Skeletal muscle satellite cell (primary cell): Measurements from ENCODE around the gene RPL37.
"Not testable (repeated sequence)": the region's sequence is repeated elsewhere in the genome, so short reads cannot be mapped to it uniquely, and the experiment has no call there.

Source experiments
- H3K27me3 ChIP-seq: 2 replicates; pipeline ENCODE4 v1.7.0; 2013; ENCODE audit warnings: low read length; ENCODE audit not compliant: control insufficient read depth, insufficient read depth
- H3K36me3 ChIP-seq: 2 replicates; pipeline ENCODE4 v1.7.0; 2013; ENCODE audit warnings: mild to moderate bottlenecking, control low read depth, low read length; ENCODE audit not compliant: insufficient read depth
- H3K4me1 ChIP-seq: 2 replicates; pipeline ENCODE4 v1.7.0; 2013; ENCODE audit warnings: low read length; ENCODE audit not compliant: control insufficient read depth, insufficient read depth
- H3K4me2 ChIP-seq: 2 replicates; pipeline ENCODE4 v1.7.0; 2013; ENCODE audit warnings: mild to moderate bottlenecking, low read length
- H3K4me3 ChIP-seq: 2 replicates; pipeline ENCODE4 v1.7.0; 2013; ENCODE audit warnings: low read length
- H3K9ac ChIP-seq: 2 replicates; pipeline ENCODE4 v1.7.0; 2013; ENCODE audit warnings: mild to moderate bottlenecking, low read depth, low read length, moderate library complexity
- H3K9me3 ChIP-seq: replicated peaks from 2 replicates; pipeline ENCODE4 v1.7.0; 2013; ENCODE audit warnings: mild to moderate bottlenecking, control low read depth, low read length

Gene RPL37

DNA sequence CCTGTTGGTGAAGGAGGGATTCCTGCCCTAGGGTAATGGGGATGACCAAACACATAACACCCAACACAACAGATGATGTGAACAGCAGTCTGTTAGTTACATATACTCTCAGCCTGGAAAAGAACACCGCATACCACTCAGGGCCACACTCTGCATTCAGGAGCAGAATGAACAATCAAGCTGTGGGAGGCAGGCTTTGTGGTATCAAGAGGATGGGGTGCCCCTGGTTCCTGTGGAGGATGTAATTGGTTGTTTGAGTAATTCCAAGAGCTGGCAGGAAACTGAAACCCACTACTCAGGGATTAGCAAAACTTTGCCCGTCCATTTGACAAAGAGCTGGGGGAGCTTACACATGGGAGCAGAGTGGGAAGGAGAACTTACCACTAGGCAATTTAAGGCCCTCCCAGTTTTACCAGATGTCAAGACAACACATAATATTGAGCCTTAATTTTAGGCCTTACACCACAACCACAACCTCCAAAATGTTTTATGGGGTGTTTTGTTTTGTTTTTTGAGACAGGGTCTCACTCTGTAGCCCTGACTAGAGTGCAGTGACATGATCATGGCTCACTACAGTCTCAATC is 21.2 kb downstream of the RPL37 start:
- Histone ChIP-seq H3K36me3 (no peaks in the 10 kb centered on the region), H3K27me3 (no peaks in the 10 kb centered on the region), H3K9me3 (no peaks in the 10 kb centered on the region), H3K4me2 (no peak overlapping the region), H3K4me3 (no peak overlapping the region), H3K4me1 (peaks cover 1% of the 10 kb centered on the region), H3K9ac (no peak overlapping the region)

DNA sequence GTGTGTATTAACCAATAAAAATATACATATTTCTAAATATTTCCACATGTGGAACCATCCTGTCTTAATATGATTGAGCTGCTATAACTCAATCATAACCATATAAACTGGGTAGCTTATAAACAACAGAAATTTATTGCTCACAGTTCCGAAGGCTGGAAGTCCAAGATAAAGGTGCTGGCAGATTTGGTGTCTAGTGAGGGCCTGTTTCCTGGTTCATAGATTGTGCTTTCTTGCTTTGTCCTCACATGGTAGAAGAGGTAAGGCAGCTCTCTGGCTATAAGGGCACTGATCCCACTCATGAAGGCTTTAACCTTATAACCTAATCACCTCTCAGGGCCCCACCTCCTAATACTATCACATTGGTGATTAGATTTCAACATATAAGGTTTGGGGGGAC is 22.9 kb downstream of the RPL37 start:
- no peak overlapping the region for H3K4me2 ChIP-seq
- H3K27me3 ChIP-seq = no peaks in the 10 kb centered on the region
- no peak overlapping the region for H3K9ac ChIP-seq
- H3K4me1 ChIP-seq = peaks cover 5% of the 10 kb centered on the region
- no peak overlapping the region for H3K4me3 ChIP-seq
- no peaks in the 10 kb centered on the region for H3K36me3 ChIP-seq
- H3K9me3 ChIP-seq = no peaks in the 10 kb centered on the region

DNA sequence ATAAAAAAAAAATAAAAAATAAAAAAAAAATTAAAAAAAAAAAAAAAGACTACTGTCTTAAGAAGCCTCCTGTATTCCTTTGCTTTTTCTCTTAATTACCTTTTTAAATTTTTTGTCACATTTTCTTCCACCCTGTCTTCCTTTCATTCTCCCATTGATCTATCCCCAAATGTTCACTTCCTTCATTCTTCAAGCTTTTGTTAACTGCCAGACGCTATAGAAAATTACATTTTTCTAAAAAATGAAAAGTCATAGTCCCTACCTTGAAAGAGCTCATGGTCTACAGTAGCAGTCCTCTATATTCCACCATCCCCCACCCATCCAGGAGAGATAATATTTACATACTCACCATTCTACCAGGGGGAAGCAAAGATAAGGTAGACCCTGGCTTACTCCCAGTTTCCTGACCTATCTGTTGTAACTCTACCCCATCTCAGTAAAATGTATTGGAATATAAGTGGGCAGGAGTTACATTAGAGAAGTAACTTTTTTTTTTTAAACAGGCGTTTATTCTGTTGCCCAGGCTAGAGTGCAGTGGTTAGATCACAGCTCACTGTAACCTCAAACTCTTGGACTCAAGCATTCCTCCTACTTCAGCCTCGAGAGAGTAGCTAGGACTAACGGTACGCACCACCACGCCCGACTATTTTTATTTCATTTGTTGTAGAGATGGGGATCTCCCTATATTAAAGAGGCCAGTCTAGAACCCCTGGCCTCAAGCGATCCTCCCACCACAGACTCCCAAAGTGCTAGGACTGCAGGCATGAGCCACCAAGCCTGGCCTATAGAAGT is 33.1 kb downstream of the RPL37 start:
- peaks cover 11% of the 10 kb centered on the region for H3K4me1 ChIP-seq
- no peaks in the 10 kb centered on the region for H3K36me3 ChIP-seq
- no peak overlapping the region for H3K4me3 ChIP-seq
- no peaks in the 10 kb centered on the region for H3K9me3 ChIP-seq
- H3K9ac ChIP-seq = no peak overlapping the region
- H3K4me2 ChIP-seq = no peak overlapping the region
- H3K27me3 ChIP-seq = no peaks in the 10 kb centered on the region

DNA sequence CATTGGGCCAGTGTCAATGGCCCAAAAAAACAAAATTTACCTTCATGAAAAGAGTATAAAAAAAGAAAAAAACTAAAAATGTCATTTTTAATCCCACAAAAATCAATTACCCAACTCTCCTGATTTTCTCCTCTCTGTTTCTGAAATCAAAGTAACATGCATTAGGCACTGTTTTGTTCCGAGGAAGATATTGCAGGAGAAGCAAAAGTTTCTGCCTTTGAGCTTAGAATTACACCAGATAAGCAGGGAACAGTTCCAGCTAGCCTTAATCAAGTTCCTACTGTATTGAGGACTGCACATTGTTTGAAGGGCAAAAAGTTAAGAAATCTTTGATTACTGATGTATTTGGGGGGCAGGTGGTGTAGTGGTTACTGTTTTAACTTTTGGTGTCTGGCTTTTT is 35.8 kb downstream of the RPL37 start:
- peaks cover 18% of the 10 kb centered on the region for H3K4me1 ChIP-seq
- no peaks in the 10 kb centered on the region for H3K27me3 ChIP-seq
- H3K4me3 ChIP-seq = peak overlapping the region; percentile 100
- no peaks in the 10 kb centered on the region for H3K36me3 ChIP-seq
- no peaks in the 10 kb centered on the region for H3K9me3 ChIP-seq
- peak overlapping the region; percentile 99 for H3K4me2 ChIP-seq
- peak overlapping the region; percentile 87 for H3K9ac ChIP-seq

DNA sequence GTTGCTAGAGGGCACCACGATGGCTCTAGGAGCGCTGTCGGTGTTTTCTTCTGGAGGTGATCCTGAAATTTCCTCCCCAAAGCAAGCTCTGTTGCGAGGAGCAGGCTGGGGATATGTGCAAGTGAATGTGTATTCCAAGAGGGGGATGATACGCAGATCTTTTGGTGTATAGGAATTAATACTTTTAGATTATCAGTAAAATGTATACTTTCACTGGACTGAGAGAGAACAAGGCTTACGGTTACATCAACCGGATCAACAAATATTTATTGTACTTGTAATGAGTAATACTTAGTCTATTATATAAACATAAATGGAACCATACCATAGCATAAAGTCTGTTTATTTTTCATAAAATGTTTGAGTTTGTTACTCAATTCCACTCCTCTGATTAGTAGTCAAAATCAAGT is 36.2 kb downstream of the RPL37 start:
- Histone ChIP-seq H3K9ac (peak overlapping the region; percentile 87), H3K4me1 (peaks cover 18% of the 10 kb centered on the region), H3K4me3 (peak overlapping the region; percentile 100), H3K9me3 (no peaks in the 10 kb centered on the region), H3K36me3 (no peaks in the 10 kb centered on the region), H3K27me3 (no peaks in the 10 kb centered on the region), H3K4me2 (peak overlapping the region; percentile 99)

DNA sequence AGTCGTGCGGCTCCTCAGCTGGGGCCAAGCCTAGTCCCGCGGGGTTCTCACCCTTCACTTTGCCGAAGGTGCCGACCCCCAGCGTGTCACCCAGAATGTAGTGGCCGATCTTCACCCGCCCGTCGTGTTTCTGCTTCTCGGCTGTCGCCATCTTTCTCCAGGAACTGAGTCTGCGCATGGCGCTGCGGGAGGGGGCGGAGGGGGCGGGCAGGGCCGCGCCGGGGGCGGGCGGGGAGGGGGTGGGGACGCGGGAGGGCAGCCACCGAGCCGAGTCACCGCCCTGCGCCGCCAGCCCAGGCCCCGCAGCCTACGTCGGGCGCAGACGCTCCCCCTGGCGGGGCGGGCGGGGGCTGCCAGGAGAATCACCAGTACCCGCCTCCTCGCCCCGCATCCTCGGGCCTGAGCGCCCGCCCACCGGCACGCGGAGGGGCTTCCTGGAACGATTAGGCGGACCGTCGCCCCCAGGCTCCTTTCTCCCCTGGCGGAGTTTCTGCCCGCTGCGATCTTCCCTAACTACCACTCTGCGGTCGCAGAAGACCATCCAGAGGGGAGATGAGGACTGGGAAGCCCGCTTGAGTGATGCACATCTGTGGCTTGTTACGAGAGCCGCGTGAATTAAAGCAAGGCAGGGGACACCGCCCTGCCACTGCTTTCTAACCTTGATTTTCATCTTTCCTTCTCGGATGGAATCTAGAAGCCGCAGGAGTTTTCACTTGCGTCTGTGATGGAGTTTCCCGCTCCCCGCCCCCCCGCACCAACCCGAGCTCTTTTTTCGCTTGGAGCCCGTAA is 36.8 kb downstream of the RPL37 start, which contains the start of gene PRKAA1:
Gene PRKAA1 (minus strand): TSS at position 363 of the 789 bp plus-strand sequence. CDS start 185 bp downstream, at position 178.
- H3K9ac ChIP-seq = peak within 1 kb of the TSS; percentile 92
- H3K9me3 ChIP-seq = no peaks in the 10 kb centered on the region
- no peaks in the 10 kb centered on the region for H3K36me3 ChIP-seq
- H3K4me1 ChIP-seq = peaks cover 18% of the 10 kb centered on the region
- H3K27me3 ChIP-seq = no peaks in the 10 kb centered on the region
- H3K4me2 ChIP-seq = peak within 1 kb of the TSS; percentile 99
- peak within 1 kb of the TSS; percentile 100 for H3K4me3 ChIP-seq

DNA sequence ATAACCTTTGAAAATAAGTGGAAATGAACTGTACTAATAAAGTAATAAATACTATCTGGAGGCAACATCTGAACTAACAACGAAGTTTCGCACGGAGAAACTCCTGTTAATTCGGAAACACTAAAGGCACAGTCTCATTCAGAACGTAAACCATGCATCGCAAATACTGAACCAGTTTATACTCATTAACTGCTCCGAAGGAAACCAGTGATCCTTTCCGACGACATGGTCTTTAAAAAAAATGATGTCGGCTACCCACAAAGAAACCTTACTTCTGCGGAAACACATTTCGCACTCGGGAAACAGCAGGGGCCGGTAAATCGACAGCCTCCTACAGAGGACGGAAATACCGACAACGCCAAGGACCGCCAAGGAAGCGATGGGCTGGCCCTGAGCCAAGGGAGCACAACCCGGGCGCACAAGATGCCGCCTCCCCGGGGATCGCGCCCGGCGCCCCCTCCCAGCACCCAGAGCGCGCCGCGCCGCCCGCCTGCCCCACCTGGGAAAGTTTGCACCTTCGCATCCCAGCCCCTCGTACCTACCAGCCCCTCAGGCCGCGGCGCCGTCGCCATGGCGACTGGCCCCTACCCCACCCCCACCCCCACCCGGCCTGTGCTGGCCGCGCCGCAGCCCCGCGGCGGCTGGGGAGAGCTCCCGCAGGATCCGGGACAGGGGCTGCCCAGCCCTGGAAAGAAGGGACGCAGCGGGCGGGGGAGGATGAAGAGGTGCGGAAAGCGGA is 37.6 kb downstream of the RPL37 start:
- no peaks in the 10 kb centered on the region for H3K9me3 ChIP-seq
- H3K9ac ChIP-seq = peak overlapping the region; percentile 92
- H3K4me2 ChIP-seq = peak overlapping the region; percentile 89
- peak overlapping the region; percentile 100 for H3K4me3 ChIP-seq
- H3K27me3 ChIP-seq = no peaks in the 10 kb centered on the region
- H3K36me3 ChIP-seq = no peaks in the 10 kb centered on the region
- peaks cover 18% of the 10 kb centered on the region for H3K4me1 ChIP-seq

DNA sequence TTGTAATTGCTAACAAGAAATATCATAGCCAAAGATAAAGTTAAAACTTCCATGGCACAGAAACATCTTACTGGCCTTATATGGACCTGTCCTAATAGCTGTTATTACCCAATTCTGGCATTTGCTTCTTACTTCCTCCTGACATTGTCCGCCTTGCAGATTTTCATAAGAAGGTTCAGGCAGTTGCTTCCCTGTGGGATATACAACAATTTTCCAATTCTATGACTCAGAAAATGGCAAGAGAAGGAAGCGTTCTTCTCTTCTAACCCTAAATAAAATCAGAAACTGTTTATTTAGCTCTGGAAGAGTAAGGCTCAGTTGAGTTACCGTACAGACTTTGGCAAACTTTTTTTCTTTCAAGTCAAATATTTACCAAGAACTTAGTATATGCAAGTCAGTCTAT is 38.5 kb downstream of the RPL37 start:
- Histone ChIP-seq H3K27me3 (no peaks in the 10 kb centered on the region), H3K4me1 (peaks cover 24% of the 10 kb centered on the region), H3K4me2 (peak overlapping the region; percentile 89), H3K9me3 (no peaks in the 10 kb centered on the region), H3K4me3 (peak overlapping the region; percentile 100), H3K9ac (peak overlapping the region; percentile 92), H3K36me3 (no peaks in the 10 kb centered on the region)

DNA sequence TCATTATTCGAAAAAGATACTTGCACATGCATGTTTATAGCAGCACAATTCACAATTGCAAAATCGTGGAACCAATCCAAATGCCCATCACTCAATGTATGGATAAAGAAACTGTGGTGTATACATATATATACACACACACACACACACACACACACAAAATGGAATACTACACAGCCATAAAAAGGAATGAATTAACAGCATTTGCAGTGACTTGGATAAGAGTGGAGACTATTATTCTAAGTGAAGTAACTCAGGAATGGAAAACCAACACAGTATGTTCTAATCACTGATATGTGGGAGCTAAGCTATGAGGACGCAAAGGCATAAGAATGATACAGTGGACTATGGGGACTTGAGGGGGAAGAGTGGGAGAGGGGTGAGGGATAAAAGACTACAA is 40.1 kb downstream of the RPL37 start:
- not testable (repeated sequence) for H3K4me3 ChIP-seq, H3K4me2 ChIP-seq, H3K27me3 ChIP-seq, H3K36me3 ChIP-seq, H3K9me3 ChIP-seq, H3K9ac ChIP-seq
- peaks cover 30% of the 10 kb centered on the region for H3K4me1 ChIP-seq

DNA sequence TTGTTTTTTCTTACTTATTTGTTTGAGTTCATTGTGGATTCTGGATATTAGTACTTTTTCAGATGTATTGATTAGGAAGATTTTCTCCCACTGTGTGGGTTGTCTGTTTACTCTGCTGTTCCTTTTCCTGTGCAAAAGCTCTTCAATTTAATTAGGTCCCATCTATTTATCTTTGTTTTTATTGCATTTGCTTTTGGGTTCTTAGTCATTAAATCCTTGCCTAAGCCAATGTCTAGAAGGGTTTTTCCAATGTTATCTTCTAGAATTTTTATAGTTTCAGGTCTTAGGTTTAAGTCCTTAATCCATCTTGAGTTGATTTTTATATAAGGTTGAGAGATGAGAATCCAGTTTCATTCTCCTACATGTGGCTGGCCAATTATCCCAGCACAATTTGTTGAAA is 40.7 kb downstream of the RPL37 start:
- peaks cover 24% of the 10 kb centered on the region for H3K4me1 ChIP-seq
- H3K9me3 ChIP-seq, H3K9ac ChIP-seq, H3K36me3 ChIP-seq, H3K4me3 ChIP-seq, H3K4me2 ChIP-seq, H3K27me3 ChIP-seq: not testable (repeated sequence)

DNA sequence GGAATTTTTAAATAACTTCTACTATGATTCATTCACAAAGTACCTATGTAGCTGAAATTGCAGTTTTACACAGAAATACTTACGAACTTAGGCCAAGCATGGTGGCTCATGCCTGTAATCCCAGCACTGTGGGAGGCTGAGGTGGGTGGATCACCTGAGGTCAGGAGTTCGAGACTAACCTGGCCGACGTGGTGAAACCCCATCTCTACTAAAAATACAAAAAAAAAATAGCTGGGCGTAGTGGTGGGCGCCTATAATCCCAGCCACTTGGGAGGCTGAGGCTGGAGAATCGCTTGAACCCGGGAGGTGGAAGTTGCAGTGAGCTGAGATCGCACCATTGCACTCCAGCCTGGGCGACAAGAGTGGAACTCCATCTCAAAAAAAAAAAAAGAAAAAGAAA is 42.3 kb downstream of the RPL37 start:
- H3K27me3 ChIP-seq, H3K4me2 ChIP-seq, H3K4me3 ChIP-seq, H3K9ac ChIP-seq, H3K36me3 ChIP-seq, H3K9me3 ChIP-seq: not testable (repeated sequence)
- peaks cover 22% of the 10 kb centered on the region for H3K4me1 ChIP-seq
